Measurements from ENCODE around the gene DCX.

Gene DCX

GRCh38 chrX:111328858-111329257 is 83.1 kb downstream of the DCX start:
- no peak overlapping the region for H3K4me3 ChIP-seq (ENCODE audit: low read depth, low read length)
- DNase-seq (ENCODE audit: low read depth), result no peak

- DNase-seq (ENCODE audit: low read depth), result no peak
- no peak overlapping the region for H3K4me3 ChIP-seq (ENCODE audit: low read depth, low read length)
These were observed 89.6 kb downstream of the DCX start for GRCh38 chrX:111322231-111322855.

- H3K4me3 ChIP-seq (ENCODE audit: low read depth, low read length), result no peak overlapping the region
- no peak for DNase-seq (ENCODE audit: low read depth)
These were observed 92.5 kb downstream of the DCX start for GRCh38 chrX:111319451-111319850.

GRCh38 chrX:111318901-111319300 is 93.1 kb downstream of the DCX start:
- no peak for DNase-seq (ENCODE audit: low read depth)
- no peak overlapping the region for H3K4me3 ChIP-seq (ENCODE audit: low read depth, low read length)

GRCh38 chrX:111309083-111309482 is 102.9 kb downstream of the DCX start:
- H3K4me3 ChIP-seq (ENCODE audit: low read depth, low read length), result no peak overlapping the region
- no peak for DNase-seq (ENCODE audit: low read depth)

- no peak for DNase-seq (ENCODE audit: low read depth)
- H3K4me3 ChIP-seq (ENCODE audit: low read depth, low read length), result no peak overlapping the region
These were observed 104.0 kb downstream of the DCX start for GRCh38 chrX:111308039-111308438.

GRCh38 chrX:111302284-111302683 is 109.7 kb downstream of the DCX start:
- DNase-seq (ENCODE audit: low read depth), result no peak
- no peak overlapping the region for H3K4me3 ChIP-seq (ENCODE audit: low read depth, low read length)

GRCh38 chrX:111288841-111289240 is 123.2 kb downstream of the DCX start:
- DNase-seq (ENCODE audit: low read depth), result no peak
- no peak overlapping the region for H3K4me3 ChIP-seq (ENCODE audit: low read depth, low read length)

GRCh38 chrX:111284631-111285293 is 127.2 kb downstream of the DCX start:
- no peak for DNase-seq (ENCODE audit: low read depth)
- no peak overlapping the region for H3K4me3 ChIP-seq (ENCODE audit: low read depth, low read length)

GRCh38 chrX:111283446-111283845 is 128.5 kb downstream of the DCX start:
- no peak for DNase-seq (ENCODE audit: low read depth)
- no peak overlapping the region for H3K4me3 ChIP-seq (ENCODE audit: low read depth, low read length)

- DNase-seq (ENCODE audit: low read depth), result no peak
- no peak overlapping the region for H3K4me3 ChIP-seq (ENCODE audit: low read depth, low read length)
These were observed 129.0 kb downstream of the DCX start for GRCh38 chrX:111282991-111283390.

- H3K4me3 ChIP-seq (ENCODE audit: low read depth, low read length), result no peak overlapping the region
- DNase-seq (ENCODE audit: low read depth), result no peak
These were observed 129.9 kb downstream of the DCX start for GRCh38 chrX:111282139-111282538.

GRCh38 chrX:111270339-111270738 is 141.7 kb downstream of the DCX start, which contains the start of gene CAPN6:
TSS of gene CAPN6 (minus strand) at chrX:111270483. CDS start at chrX:111263936, 6,547 bp downstream.
- no peak for DNase-seq (ENCODE audit: low read depth)
- H3K4me3 ChIP-seq (ENCODE audit: low read depth, low read length), result no peak within 1 kb of the TSS

GRCh38 chrX:111268506-111268905 is 143.5 kb downstream of the DCX start:
- H3K4me3 ChIP-seq (ENCODE audit: low read depth, low read length), result no peak overlapping the region
- no peak for DNase-seq (ENCODE audit: low read depth)

- DNase-seq (ENCODE audit: low read depth), result no peak
These were observed 146.5 kb downstream of the DCX start for GRCh38 chrX:111265486-111265885.

GRCh38 chrX:111264385-111264784 is 147.6 kb downstream of the DCX start:
- DNase-seq (ENCODE audit: low read depth), result no peak
- no peak overlapping the region for H3K4me3 ChIP-seq (ENCODE audit: low read depth, low read length)

More at GRCh38 chrX:111265486-111265885, 146.5 kb downstream of the DCX start:
- H3K4me3 ChIP-seq (ENCODE audit: low read depth, low read length), result no peak overlapping the region

- H3K4me3 ChIP-seq (ENCODE audit: low read depth, low read length), result no peak overlapping the region
- no peak for DNase-seq (ENCODE audit: low read depth)
These were observed 149.9 kb downstream of the DCX start for GRCh38 chrX:111262086-111262485.

GRCh38 chrX:111260451-111260850 is 151.5 kb downstream of the DCX start:
- DNase-seq (ENCODE audit: low read depth), result no peak
- no peak overlapping the region for H3K4me3 ChIP-seq (ENCODE audit: low read depth, low read length)

- DNase-seq (ENCODE audit: low read depth), result no peak
- no peak overlapping the region for H3K4me3 ChIP-seq (ENCODE audit: low read depth, low read length)
These were observed 152.4 kb downstream of the DCX start for GRCh38 chrX:111259559-111259958.

- no peak for DNase-seq (ENCODE audit: low read depth)
- no peak overlapping the region for H3K4me3 ChIP-seq (ENCODE audit: low read depth, low read length)
These were observed 154.3 kb downstream of the DCX start for GRCh38 chrX:111257733-111258132.
